Natural killer cell treated with Interleukin-12 subunit alpha and Interleukin-12 subunit beta and Interleukin-15 and Interleukin-18, amount 100 ng/mL, for 72 hours (primary cell): Measurements from ENCODE around the gene CYTL1. TPM values are rescaled to one million over a fixed set of nuclear protein-coding genes. Genes with fewer than 3 reads are reported as not detected.

ENCODE experiments used
- ATAC-seq, 2 donors: fragments of 150-1000 bp; cut with Tn5 transposase in 1 of 2; sonication (Bioruptor Pico), chemical (Tn5 transposase) in 1 of 2; 2 replicates each; pipeline ENCODE4 v1.10.0; 2021
- DNase-seq: peaks from one replicate; pipeline ENCODE4 v3.0.0; 2022; ENCODE audit warnings: low spot score
- H3K27ac Mint-ChIP-seq, 2 donors: 1 replicate in 1 of 2; 2 replicates in 1 of 2; pipeline ENCODE4 v1.8.0; 2022; ENCODE audit warnings: mixed read lengths in 2 of 2, mild to moderate bottlenecking in 1 of 2, moderate library complexity in 1 of 2
- H3K27me3 Mint-ChIP-seq, 2 donors: 1 replicate in 1 of 2; 2 replicates in 1 of 2; pipeline ENCODE4 v1.8.0; 2022; ENCODE audit warnings: mixed read lengths in 2 of 2
- H3K36me3 Mint-ChIP-seq: one replicate; pipeline ENCODE4 v1.8.0; 2022; ENCODE audit warnings: mixed read lengths
- H3K4me1 Mint-ChIP-seq, 2 donors: 1 replicate in 1 of 2; 2 replicates in 1 of 2; pipeline ENCODE4 v1.8.0; 2022; ENCODE audit warnings: low read depth in 2 of 2, mixed read lengths in 2 of 2, mild to moderate bottlenecking in 1 of 2
- H3K4me3 Mint-ChIP-seq: one replicate; pipeline ENCODE4 v1.8.0; 2022; ENCODE audit warnings: mixed read lengths
- H3K9me3 Mint-ChIP-seq: 2 replicates; pipeline ENCODE4 v1.8.0; 2022; ENCODE audit warnings: mixed read lengths
- total RNA-seq, 2 donors: library from RNA; stranded (reverse); gene quantifications; one replicate each; pipeline ENCODE4 v1.2.3, GENCODE V29; 2022

Gene CYTL1
- total RNA-seq, 2 donors from 2014 or later, result not detected

DNA sequence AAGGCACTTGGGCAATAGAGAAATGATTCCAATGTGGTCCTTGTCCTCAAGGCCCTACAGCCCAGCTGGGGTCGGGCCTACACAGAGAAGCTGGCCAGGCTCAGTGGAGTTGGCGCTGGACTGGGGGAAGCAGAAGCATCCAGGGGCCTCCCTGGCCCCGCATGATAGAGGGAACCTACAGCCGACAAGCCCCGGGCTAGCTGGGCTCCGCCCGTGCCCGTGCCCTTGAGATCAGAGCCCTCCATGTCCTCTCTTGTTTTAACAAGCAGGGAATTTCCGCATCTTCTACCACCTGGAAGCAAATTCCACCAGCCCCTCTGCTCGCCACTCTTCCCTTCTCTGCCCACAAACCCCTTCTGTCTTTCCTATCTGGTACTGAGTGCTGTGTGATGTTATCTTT lies 31.6 kb downstream of the CYTL1 start:
- H3K27me3 Mint-ChIP-seq, result no peaks in the 10 kb centered on the region
- H3K9me3 Mint-ChIP-seq, result no peaks in the 10 kb centered on the region
- ATAC-seq (no peak), DNase-seq (no peak)
- H3K4me1 Mint-ChIP-seq, result peaks cover 13 to 18% of the 10 kb centered on the region in 2 donors
- H3K4me3 Mint-ChIP-seq, result no peak overlapping the region
- H3K36me3 Mint-ChIP-seq, result no peaks in the 10 kb centered on the region
- no peak overlapping the region for H3K27ac Mint-ChIP-seq

DNA sequence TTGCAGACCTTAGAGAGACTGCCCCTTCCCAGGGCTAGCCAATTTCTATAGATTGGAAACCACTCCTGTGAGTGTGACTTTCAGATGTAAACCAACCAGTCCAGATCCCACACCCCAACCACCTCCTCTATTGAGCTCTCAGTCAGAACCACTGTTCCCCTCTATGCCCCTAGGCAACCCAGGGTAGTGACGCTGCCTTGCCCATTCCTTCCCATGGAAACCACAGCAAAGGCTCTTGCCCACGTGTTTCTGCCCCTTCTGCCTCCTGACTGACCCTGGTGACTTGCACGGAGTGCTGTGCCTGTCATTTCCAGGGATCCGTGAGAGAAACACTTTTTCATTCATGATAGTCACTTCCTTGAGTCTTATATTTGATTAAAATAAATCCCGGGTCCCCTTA lies 32.4 kb downstream of the CYTL1 start:
- Mint-ChIP-seq H3K27ac (no peak overlapping the region), H3K4me1 (peaks cover 13 to 18% of the 10 kb centered on the region in 2 donors), H3K9me3 (no peaks in the 10 kb centered on the region), H3K4me3 (no peak overlapping the region), H3K36me3 (no peaks in the 10 kb centered on the region), H3K27me3 (no peaks in the 10 kb centered on the region)
- no peak for ATAC-seq
- DNase-seq, result no peak

DNA sequence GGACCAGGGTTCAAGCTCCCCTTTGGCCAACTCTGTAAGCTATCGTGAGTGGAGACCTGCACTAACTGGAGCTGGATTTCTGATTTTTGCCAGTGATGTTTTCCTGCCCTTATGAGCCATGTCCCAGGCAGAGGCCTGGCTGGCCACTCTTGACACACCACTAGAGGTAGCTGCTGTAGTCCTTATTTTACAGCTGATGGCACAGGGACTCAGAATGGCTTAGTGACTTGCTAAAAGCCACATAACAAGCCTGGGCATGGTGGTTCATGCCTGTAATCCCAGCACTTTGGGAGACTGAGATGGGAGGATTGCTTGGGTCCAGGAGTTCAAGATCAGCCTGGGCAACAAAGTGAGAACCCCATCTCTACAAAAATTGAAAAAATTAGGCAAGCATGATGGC lies 33.4 kb downstream of the CYTL1 start:
- peaks cover 5 to 10% of the 10 kb centered on the region in 2 donors for H3K4me1 Mint-ChIP-seq
- no peak overlapping the region for H3K4me3 Mint-ChIP-seq
- no peaks in the 10 kb centered on the region for H3K36me3 Mint-ChIP-seq
- no peaks in the 10 kb centered on the region for H3K9me3 Mint-ChIP-seq
- H3K27ac Mint-ChIP-seq, result no peak overlapping the region
- ATAC-seq (no peak), DNase-seq (no peak)
- no peaks in the 10 kb centered on the region for H3K27me3 Mint-ChIP-seq

DNA sequence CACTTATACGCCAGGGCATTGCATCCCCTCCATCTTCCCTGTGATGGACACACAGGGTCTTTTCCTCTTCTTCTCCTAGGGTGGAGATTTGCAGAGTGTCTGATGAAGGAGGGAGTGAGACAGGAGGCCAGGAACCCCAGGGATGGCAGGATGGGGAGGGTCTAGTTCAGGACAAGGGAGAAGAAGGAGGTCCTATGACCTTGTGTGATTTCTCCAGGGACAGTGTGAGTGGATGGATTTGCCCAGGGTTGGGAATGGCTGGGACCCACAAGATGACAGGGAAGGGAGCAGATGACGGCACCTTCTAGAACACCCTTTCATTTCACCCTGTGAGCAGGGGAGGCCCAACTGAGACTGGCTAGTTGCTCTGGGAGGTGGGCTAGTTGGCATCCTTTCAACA lies 34.2 kb downstream of the CYTL1 start:
- Mint-ChIP-seq H3K27ac (no peak overlapping the region), H3K27me3 (no peaks in the 10 kb centered on the region), H3K36me3 (no peaks in the 10 kb centered on the region), H3K4me3 (no peak overlapping the region), H3K9me3 (no peaks in the 10 kb centered on the region), H3K4me1 (peaks cover 5% of the 10 kb centered on the region in 2 donors)
- no peak for ATAC-seq
- DNase-seq, result no peak

DNA sequence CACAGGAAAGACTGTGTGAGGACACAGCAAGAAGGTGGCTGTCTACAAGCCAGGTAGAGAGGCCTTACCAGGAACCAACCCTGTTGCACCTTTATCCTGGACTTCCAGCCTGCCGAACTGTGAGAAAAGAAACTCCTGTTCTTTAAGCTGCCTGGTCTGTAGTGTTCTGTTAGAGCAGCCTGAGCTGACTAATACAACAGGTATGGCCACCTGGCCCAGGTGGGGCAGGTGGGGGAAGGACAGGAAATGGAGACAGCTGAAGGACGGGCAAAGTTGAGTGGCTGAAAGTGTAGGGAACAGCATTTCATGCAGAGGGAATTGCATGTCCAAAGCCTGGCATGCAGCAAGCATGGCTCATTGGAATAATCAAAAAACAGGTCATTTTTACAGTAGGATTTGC lies 35.1 kb downstream of the CYTL1 start:
- DNase-seq, result no peak
- H3K9me3 Mint-ChIP-seq, result no peaks in the 10 kb centered on the region
- no peaks in the 10 kb centered on the region for H3K36me3 Mint-ChIP-seq
- H3K4me1 Mint-ChIP-seq, result peaks cover 5% of the 10 kb centered on the region in 2 donors
- H3K27ac Mint-ChIP-seq, result no peak overlapping the region
- no peaks in the 10 kb centered on the region for H3K27me3 Mint-ChIP-seq
- ATAC-seq, result no peak
- no peak overlapping the region for H3K4me3 Mint-ChIP-seq

DNA sequence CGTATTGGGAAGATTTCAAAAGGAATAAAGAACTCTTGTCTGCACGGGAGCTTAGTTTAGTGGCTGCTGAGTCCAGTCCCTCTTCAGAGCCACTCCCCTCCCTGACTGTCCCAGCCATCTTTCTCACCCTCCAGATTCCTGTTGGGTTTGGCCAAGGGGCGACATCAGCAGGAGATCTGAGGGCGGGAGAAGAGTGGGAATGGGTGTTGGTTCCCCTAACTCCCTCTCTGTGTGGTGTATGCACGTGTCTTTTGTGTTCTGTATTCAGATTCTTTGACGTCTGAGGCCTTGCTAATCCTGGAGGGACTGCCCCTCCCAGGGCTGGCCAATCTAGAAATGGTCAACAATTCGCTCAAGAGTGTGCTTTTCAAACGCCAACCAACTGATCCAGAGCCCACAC lies 37.4 kb downstream of the CYTL1 start:
- Mint-ChIP-seq H3K4me3 (no peak overlapping the region), H3K27me3 (peaks cover 0 to 3% of the 10 kb centered on the region in 2 donors), H3K4me1 (peaks cover under 1 to 2% of the 10 kb centered on the region in 2 donors), H3K9me3 (no peaks in the 10 kb centered on the region), H3K36me3 (no peaks in the 10 kb centered on the region), H3K27ac (no peak overlapping the region)
- ATAC-seq (no peak), DNase-seq (no peak)

DNA sequence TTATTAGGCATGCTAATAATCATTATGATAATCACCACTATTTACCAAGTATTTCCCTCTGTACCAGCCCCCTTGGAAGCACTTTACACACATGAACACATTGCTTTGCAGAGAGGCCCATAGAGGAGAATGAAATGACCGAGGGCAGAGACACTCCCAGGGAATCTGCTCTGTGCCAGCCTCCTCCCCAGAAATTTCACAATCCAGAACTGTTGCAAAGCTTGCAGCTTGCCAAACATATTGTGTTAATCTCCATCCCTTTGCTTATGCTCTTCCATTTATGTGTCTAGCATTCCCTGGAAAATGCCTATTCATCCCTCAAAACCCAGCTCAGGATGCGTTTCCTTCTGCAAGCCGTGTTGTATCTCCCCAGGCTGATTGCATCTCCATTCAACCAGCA lies 37.8 kb downstream of the CYTL1 start:
- DNase-seq (no peak), ATAC-seq (no peak)
- no peaks in the 10 kb centered on the region for H3K4me1 Mint-ChIP-seq
- no peaks in the 10 kb centered on the region for H3K36me3 Mint-ChIP-seq
- peaks cover 0 to 3% of the 10 kb centered on the region in 2 donors for H3K27me3 Mint-ChIP-seq
- no peak overlapping the region for H3K27ac Mint-ChIP-seq
- no peaks in the 10 kb centered on the region for H3K9me3 Mint-ChIP-seq
- no peak overlapping the region for H3K4me3 Mint-ChIP-seq

DNA sequence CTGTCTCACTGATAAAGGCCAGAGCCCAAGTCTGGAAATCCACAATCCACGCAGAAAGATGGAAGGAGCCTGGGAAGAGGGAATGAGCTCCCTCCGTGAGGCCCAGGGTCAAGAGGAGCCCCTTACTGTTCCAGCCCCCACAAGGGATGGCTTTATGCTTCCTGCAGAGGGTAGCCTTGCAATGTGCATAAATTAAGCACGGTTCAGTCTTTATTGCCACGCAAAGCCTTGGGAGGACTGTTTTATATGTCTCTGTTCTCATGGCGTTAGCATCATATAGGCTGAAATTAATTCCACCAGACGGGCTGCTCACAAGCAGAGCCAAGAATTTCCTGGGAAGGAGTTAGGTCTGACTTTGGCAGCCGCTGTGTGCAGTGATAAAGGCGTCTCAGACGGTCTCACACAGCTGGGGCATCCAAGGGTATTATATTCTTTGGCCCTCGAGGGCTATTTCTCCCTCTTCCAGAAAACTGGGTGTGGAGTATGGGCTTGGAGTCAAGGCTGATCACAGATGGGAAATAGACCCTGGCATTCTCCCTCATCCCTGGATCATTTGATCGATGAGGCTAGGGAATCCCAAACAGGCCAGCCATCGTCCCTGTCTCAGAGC lies 38.5 kb downstream of the CYTL1 start:
- H3K36me3 Mint-ChIP-seq, result peaks cover 3% of the 10 kb centered on the region
- ATAC-seq, result no peak
- H3K4me1 Mint-ChIP-seq, result no peaks in the 10 kb centered on the region
- H3K9me3 Mint-ChIP-seq, result no peaks in the 10 kb centered on the region
- peaks cover 0 to 3% of the 10 kb centered on the region in 2 donors for H3K27me3 Mint-ChIP-seq
- no peak for DNase-seq
- no peak overlapping the region for H3K4me3 Mint-ChIP-seq
- no peak overlapping the region for H3K27ac Mint-ChIP-seq

DNA sequence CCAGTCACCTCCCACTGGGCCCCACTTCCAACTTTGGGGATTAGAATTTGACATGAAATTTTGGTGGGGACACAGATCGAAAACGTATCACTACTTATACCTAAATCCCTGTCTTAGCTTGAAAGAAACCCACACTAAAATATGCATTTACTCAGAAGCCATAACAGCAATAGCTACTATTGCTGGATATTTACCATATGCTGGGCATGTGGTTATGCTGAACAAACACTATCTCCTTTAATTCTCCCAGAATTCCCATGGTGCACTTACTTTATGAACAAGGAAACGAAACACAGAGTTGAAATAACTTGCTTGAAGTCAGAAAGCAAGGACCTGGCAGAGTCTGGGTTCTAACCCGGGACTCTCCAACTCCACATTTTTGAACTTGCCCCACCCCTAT lies 39.3 kb downstream of the CYTL1 start:
- ATAC-seq, result no peak
- H3K36me3 Mint-ChIP-seq, result peaks cover 10% of the 10 kb centered on the region
- no peak overlapping the region for H3K4me3 Mint-ChIP-seq

DNA sequence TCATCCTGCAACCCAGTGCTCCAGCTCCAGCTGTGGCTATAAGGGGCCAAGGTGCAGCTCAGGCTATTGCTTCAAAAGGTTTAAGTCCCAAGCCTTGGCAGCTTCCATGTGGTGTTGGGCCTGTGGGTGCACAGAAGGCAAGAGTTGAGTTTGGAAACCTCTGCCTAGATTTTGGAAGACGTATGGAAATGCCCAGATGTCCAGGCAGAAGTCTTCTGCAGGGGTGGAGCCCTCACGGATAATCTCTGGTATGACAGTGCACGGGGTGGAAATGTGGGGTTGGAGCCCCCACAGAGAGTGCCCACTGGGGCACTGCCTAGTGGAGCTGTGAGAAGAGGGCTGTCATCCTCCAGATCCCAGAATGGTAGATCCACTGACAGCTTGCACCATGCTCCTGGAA lies 44.5 kb downstream of the CYTL1 start:
- H3K9me3 Mint-ChIP-seq, result no peaks in the 10 kb centered on the region
- H3K27me3 Mint-ChIP-seq, result peaks cover 16 to 18% of the 10 kb centered on the region in 2 donors
- peaks cover 15% of the 10 kb centered on the region for H3K36me3 Mint-ChIP-seq
- H3K4me3 Mint-ChIP-seq, result no peak overlapping the region
- no peak for DNase-seq
- ATAC-seq, result no peak
- H3K27ac Mint-ChIP-seq, result no peak overlapping the region
- no peaks in the 10 kb centered on the region for H3K4me1 Mint-ChIP-seq

More for the DNA sequence above, 39.3 kb downstream of the CYTL1 start:
- Mint-ChIP-seq H3K27ac (no peak overlapping the region), H3K27me3 (peaks cover 0 to 5% of the 10 kb centered on the region in 2 donors), H3K4me1 (no peaks in the 10 kb centered on the region), H3K9me3 (no peaks in the 10 kb centered on the region)
- no peak for DNase-seq

DNA sequence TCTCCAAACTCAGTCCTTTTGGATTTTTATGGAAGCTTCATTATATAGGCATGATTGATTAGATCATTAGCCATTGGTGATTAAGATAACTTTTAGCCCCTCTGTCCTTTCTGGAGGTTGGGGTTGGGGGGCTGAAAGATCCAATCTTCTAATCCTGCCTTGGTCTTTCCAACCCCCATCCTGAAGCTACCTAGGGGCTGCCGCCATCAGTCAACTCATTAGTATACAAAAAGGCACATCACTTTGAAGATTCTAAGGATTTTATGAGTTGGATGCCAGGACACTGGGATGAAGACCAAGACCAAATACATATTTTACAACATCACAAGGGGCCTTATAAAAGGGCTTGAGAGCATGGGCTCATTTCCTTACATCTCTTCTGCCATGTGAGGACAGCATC lies 47.5 kb downstream of the CYTL1 start:
- no peak for DNase-seq
- H3K36me3 Mint-ChIP-seq, result peaks cover 15% of the 10 kb centered on the region
- no peak overlapping the region for H3K4me3 Mint-ChIP-seq
- no peaks in the 10 kb centered on the region for H3K9me3 Mint-ChIP-seq
- H3K4me1 Mint-ChIP-seq, result no peaks in the 10 kb centered on the region
- peaks cover 16 to 18% of the 10 kb centered on the region in 2 donors for H3K27me3 Mint-ChIP-seq
- no peak overlapping the region for H3K27ac Mint-ChIP-seq
- ATAC-seq, result no peak

DNA sequence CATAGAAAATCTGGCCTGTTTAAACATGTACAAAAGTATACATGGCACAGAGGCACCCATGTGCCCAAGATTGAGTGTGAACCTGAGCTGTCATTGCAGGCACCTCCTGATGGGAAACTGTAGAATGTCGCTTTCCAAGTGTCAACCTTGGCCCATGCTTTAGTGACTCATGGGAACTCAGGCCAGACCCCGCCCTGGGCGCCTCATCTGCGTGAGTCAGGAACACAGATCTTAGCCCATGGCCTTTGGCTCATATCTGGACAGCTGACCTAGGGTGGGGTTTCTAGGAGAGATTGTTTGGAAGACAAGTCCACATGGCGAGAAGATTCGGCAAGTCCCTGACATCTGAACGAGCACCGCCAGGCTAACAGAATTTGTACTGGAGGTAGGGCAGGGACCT lies 50.0 kb downstream of the CYTL1 start:
- Mint-ChIP-seq H3K27me3 (peaks cover 16% of the 10 kb centered on the region in 2 donors), H3K9me3 (peaks cover 4% of the 10 kb centered on the region), H3K36me3 (peaks cover 9% of the 10 kb centered on the region), H3K27ac (no peak overlapping the region), H3K4me1 (no peaks in the 10 kb centered on the region), H3K4me3 (no peak overlapping the region)
- ATAC-seq (no peak), DNase-seq (no peak)

DNA sequence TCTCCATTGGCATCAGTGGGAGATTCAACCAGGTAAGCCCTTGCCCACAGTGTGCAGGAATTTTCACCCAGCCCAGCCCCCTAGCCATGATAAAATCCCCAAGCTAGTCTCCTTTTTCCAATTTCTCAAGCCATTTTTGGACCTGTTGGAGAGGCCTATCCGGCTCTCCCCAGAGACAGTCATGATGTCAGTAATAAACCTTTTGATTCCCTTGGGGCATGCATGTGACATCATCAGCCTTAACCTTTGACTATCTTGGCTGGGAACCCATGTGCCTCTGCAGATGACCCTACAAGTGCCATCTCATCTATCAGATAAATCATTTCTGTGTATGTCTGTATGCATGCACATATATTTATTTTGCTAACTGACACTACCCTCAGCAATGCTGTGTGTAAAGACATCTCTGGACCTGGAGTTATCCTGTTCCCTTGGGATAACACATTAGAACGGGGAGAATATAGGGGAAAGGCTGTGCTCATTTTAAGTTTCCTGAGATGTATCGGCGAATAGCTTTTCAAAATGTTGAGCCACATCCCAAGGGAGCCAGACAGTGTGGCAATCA lies 51.0 kb downstream of the CYTL1 start:
- H3K4me3 Mint-ChIP-seq, result no peak overlapping the region
- ATAC-seq (no peak), DNase-seq (no peak)
- H3K27me3 Mint-ChIP-seq, result peaks cover 8 to 9% of the 10 kb centered on the region in 2 donors
- peaks cover 8% of the 10 kb centered on the region for H3K9me3 Mint-ChIP-seq
- no peak overlapping the region for H3K27ac Mint-ChIP-seq
- no peaks in the 10 kb centered on the region for H3K4me1 Mint-ChIP-seq
- peaks cover 13% of the 10 kb centered on the region for H3K36me3 Mint-ChIP-seq
